Epidermal melanocyte (primary cell): ENCODE measurements around the gene TIAM2.
"Not testable (repeated sequence)": the region's sequence is repeated elsewhere in the genome, so short reads cannot be mapped to it uniquely, and the experiment has no call there.

Experiments used
- DNase-seq: peaks from one replicate; pipeline ENCODE4 v3.0.0; 2011; ENCODE audit warnings: low spot score; ENCODE audit not compliant: insufficient read length

The TIAM2 gene

DNA sequence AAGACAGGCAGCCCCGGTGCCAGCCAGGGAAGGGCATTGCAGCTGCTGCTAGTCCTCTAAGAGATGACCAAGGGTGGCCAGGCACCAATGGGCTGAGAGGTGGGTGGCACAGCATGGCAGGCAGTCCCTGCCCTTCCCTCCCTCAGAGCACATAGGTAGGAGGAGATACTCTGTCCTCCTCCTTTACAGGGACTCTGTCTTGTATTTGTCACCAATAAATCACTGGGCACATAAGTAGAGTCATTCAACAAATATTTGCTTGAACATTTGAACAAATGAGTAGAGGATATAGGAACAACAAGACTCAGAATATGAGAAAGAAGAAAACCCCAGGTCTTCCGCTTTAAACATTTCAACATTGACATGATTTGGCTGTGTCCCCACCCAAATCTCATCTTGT lies 199.3 kb downstream of the TIAM2 start:
- no peak for DNase-seq

DNA sequence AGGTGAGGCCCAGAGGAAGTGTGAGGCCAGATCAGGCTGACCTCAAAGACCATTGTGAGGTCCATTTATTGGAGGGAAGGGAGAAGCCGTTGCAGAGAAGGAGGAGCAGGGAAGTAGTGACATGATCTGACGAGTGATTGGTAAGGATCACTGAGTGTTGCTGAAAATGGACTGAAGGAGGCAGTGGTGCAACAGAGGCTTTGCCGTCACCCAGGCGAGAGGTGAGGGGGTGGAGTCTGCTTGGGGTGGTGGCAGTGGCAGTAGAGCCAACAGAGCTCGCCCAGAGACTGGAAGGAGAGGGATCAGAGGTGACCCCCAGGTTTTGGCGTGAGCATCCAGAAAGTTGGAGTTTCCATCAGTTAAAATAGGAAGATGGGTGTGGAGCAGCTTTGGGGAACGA lies 200.8 kb downstream of the TIAM2 start:
- DNase-seq, result no peak

DNA sequence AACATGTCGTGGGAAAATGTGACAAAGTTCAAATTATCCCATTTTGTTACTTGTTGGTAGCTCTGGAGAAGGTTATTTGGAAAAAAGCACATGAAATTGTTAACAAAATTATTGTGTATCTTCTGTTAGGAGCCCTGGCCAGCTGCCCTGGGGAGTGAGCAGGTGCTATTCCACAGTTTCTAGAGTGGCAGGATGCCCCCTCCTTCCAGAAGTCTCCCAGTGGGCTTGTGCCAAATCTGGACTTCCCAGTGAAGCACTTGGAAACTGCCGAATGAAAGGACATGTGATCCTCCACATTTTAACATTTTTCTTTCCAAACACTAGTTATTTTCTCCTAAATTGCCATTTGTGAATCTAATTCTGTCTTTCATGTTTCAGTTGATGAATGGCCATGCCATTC lies 201.8 kb downstream of the TIAM2 start:
- DNase-seq, result no peak

DNA sequence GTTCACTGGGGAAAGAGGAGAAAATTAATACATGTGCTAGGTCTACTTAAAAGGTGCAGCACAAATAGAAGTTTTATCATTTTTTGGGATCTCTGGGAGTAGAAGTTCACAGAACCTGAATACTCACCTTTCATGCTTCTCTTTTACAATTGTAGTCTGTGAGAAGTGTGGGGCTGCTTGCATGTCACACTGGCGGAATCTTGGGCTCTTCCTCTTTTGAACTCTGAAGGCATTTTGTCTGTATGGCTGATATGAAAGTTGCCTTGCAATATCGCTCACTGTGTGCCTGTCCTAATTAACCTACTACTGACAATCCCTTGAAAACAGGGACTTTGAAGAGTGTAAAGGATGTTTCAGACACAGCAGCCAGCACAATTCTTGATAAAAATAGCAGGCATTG lies 202.8 kb downstream of the TIAM2 start:
- no peak for DNase-seq

DNA sequence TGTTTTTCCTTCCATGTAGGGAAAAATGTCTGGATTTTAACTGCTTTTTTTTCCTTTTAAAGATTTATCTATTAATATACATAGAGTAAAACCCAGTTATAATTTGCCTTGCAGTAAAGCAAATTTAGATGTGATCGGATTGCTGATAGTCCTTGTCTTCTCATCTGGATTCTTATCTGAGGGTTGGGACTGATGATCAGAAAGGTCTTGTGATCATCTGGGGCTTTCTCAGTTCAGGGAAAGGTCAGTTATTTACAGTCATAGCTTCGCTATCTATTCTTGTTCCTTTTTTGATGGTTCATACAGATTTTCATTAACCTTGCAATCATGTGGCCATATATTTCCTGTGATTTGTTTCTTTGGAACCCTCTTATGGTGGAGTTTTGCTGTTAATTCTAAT lies 204.9 kb downstream of the TIAM2 start:
- DNase-seq, result no peak

DNA sequence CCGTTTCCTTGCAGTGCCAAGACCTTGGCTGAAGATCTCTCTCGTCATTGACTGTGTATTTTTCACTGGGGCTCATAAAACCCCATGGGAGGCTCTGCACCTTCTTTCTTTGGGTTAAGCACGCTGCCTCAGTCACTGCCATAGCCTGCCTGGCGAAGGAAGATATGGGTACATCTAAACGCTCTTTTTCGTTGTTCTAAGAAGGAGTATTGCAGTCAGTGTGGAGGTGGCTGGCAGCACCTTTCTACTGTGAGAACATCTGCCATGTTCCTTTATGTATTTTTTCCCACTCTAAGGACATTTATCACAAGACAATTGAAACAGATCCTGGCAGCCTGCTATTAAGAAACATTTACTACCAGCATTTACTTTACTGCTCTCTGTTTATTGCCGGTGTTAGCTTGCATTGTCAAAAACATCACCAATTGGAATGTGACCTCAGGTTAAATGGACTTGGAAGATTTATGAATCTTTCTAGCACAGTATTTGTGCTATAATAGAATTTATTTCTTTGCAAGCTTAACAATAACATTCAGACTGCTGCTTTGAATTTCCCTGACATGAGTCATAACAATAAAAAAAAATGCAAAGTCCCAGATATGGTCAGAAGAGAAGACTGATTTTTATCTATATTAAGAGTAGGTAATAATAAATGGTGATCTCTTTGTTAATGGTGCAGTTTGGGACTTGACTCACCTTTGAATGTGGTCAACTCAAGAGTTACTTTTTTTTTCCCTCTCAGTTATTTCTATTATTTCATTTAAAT lies 206.5 kb downstream of the TIAM2 start:
- peak; percentile 55 for DNase-seq

DNA sequence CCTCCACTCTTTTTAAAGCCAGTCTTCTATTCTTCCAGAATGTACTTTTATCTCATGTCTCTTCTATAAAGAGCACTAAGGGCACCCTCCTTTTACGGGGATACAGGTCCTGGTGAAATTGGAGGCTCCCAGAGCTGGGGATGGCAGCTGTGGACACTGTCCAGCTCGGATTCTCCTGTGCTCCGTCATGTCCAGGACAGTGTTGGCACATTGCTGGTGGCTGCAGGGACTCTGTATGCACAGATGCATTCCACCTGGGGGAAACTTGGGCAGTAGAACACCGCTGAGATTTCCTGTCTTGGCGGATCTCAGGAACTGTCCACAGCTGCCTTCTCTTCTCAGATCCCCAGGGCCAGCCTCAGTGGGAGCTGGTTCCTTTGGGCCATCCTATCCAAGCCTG lies 212.1 kb downstream of the TIAM2 start:
- DNase-seq, result no peak

DNA sequence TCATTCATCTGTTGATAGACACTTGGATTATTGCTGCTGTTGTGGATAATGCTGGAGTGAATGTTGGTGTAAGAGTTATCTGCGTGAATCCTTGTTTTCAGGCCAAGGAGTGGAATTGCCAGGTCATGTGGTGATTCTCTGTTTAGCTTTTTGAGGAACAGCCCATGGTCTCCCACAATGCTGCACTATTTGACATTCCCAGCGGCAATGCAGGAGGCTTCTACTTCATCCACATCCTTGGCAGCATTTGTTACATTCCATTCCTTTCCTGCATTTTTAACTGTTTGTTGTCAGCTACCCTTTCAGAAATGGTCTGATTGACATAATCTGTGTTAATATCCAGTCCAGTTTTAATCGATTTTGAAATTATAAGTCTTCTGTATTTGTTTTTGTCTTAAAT lies 217.0 kb downstream of the TIAM2 start:
- DNase-seq, result no peak

DNA sequence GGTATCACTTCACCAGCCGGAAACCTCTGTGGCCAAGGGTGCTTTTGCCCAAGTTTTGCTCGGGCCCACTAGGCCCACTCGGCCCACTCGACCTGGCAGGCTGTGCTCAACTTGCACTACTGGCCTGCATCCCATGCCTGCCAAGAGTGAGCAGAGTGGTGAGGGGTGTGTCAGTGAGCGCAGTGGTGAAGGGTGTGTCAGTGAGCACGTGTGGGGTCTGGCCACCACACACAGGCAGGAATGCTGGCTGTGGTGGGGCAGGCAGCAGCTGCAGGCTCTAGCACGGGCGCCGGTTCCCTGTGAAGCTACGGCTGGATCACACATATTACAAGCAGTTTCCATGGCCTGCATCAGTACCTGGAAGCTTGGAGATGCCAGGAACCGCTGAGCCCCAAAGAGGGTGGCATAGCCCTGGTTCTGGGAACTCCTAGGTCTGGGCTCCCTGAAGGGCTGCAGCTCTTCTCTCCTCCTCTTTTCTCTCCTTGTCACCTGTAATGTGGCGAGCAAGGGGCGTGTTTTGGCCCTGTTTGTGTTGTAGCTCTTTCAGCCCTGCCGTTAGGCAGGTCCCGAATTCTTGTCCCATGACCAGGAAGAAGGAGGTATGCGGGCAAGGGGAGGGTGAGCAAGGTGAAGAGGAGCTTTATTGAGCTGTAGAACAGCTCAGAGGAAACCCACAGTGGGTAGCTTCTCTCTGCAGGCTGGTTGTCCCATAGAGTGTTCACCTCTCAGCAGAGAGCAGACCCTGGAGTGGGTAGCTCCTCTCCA lies 217.7 kb downstream of the TIAM2 start:
- no peak for DNase-seq

DNA sequence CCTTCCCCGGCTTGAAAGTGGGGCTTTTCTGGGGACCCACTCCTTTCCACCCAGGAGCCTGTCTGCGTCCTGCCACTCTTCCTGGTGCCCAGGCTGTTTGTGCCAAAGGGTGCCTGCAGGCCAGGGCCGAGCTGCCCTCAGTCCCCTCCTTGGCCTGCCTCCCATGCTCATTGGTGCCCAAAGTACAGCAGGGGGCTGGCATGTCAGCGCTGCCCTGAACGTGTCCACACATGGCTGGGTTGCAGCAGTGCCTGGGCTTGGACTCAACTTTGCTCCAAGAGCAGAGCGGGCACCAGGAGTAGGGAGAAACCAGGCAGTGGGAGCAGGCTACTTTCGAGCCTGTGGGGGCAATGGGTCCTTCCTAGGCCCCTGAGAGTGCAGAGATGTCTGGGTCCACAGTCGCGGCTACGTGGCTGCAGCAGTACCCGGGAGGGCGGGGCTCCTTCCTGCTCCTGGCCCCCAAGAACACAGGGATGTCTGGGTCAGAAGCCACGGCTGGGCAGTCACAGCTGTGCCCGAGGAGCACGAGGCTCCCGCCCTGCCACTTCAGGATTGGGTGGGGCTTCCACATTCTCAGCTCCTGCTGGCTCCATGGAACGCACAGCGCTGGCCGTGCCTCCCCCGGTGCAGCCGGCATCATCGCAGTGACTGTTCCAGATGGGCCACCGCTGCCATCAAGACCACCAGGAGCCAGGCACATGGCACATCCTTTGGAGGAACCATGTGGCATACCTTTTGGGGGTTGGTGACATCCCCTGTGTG lies 218.7 kb downstream of the TIAM2 start:
- DNase-seq, result no peak

DNA sequence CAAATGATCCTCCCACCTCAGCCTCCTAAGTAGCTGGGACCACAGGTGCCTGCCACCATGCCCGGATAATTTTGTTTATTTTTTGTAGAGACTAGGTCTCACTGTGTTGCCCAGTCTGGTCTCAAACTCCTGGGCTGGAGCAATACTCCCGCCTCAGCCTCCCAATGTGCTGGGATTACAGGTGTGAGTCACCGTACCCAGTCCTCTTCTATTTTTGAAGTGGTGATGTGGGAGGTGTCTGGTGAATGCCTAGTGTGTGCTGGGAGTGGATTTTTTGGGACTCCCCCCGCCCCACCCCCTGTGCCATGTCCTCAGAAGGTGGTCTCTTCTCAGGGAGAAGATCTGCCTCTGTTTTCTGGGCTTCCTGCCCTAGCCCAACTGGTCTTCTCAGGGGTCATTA lies 220.8 kb downstream of the TIAM2 start:
- no peak for DNase-seq

DNA sequence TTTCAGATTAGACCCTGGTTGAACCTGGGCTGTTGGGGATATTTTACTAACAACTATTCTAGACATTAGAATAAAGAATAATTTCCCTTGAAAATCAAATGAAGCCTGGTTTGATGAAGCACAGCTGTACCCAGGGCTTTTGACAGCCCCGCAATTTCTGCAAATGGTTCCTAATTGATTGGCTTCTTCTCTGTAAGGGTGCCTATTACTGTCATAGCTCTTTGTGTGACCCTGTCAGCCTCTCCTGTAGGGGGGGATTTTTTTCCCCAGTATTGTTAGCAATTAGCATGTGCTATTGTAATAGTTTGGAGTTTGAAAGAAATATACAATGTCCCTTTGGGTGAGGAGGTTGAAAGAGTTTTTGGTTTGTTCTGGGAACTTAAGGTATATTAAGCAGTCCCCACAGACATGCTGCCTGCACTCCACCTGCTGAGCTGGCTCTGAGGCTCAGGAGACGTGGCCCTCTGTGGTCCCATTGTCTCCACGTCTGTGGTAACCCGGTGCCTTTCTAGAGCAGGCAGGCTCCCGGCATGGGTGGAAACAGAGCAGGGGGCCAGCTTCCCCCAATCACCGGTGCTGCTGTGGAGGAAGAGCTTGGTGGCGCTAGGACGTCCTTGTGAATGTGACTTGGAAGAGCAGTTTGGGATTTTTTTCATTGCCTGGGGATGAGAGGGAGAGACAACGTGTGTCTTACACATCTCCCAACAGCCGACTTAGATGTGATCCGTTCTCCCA lies 221.4 kb downstream of the TIAM2 start:
- no peak for DNase-seq

DNA sequence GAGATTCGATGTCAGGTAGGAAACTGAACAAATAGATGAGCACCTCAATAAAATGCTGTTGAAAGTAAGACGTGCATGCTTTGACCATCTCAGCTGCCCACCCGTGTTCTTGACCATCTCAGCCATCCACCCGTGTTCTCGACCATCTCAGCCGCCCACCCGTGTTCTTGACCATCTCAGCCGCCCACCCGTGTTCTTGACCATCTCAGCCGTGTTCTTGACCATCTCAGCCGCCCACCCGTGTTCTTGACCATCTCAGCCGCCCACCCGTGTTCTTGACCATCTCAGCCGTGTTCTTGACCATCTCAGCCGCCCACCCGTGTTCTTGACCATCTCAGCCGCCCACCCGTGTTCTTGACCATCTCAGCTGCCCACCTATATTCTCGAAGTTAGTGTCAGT lies 223.6 kb downstream of the TIAM2 start:
- not testable (repeated sequence) for DNase-seq

DNA sequence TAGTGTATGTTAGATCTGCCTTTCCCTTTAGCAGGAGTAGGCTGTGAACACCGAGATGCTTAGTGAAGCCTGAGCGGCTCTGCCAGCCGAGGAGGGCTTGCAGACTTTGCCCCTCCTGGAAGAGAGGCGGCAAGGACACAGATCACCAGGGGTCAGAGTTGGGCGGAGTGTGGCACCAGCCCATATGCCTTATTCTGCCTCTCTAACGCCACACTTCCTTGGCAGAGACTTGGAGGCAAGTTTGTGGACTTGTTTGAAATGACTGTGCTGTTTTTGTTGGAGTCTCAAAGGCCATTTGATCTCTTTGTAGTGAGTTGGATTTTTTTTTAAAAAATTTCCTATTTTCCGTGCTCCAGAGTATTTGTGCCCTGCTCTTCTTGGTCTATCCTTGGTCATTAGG lies 224.2 kb downstream of the TIAM2 start:
- DNase-seq, result no peak

DNA sequence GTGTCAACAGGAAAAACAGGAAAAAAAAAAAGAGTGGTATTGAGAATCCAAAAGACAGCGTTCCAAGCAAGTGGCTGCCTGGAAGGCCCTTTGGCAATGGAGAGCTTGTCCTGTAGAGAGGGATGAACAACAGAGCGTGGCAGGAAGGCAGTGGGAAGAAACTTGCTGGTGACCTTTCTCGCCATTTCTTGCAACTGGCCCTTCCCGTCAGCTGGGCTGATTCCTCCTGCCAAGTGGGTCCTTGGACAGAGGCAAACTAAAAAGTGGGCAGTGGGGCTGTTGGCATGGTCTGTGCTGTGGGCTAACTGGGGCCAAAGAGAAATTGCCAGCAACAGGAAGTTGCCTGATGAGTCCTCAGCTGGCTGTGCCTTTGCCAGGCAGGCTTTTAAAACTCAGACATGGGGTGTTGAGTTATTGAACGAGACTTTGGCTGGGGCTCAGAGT lies 224.8 kb downstream of the TIAM2 start:
- DNase-seq, result no peak

DNA sequence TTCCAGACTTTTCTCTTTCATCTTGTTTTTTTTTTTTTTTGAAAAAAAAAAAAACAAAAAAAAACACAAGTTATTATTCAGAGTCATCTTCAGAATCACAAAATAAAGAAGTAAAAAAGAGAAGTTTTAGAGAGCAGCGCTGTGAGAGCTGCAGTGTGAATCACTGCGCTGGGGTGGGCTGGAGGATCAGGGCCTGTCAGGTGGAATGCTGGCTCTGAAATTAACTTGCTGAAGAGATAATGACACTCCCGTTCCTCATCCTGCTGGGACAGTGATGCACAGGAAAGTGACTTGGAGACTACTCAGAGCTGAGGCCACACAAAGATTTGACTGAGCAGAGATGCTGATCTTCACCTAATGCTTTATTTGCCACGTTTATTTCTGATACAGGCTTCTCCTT lies 226.0 kb downstream of the TIAM2 start:
- DNase-seq, result no peak

DNA sequence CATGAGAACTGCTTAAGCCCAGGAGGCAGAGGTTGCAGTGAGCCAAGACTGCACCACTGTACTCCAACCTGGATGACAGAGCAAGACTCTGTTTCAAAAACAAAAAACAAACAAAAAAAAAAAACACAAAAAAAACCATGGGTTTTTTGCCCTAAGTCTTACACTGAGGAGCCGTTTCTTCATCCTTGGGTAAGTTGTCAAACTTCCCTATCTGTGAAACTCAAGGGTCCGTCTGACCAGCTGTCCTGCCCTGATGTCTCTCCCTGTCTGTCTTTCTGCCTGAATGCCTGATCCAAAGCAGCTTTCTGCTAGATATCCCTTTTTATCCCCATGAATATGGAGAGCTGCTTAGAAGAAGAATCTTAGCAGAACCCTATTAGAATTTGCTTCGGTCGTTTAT lies 227.4 kb downstream of the TIAM2 start:
- DNase-seq, result no peak

DNA sequence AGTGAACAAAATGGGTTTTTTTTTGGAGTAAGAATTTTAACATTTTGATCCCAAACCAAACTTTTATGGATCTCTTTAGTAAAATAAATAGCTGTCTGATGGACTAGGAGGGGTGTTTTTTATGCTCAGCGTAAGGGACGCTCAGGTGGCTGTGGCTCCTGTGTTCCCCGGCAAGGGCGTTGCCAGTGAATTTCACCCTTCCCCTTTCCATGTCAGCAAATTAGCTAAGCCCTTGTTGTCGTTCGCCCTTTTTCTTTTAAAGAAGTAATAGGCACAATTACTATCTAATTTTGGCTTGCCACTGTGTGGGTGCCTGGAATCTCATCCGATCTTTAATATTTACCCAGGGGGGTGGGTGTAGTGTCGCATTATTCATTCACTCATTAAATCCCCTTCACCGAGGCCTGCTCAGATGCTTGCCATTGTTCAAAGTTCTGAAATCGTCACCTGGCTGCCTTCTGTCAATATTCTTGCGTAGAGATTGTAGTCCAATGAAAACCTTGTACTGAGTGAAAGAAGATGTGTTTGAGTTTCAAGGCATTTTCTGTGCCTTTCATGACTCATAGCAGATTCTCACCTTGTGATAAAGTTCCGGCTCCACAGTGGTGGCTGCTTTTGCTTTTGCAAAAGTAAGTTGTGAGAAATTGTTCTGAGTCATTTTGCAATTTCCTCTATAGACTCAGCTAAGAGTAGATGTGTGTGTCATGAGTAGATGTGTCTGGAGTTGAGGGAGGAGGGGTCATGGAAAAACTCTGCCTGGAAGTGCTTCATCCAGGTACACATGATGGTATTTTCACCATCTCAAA lies 228.7 kb downstream of the TIAM2 start:
- no peak for DNase-seq

DNA sequence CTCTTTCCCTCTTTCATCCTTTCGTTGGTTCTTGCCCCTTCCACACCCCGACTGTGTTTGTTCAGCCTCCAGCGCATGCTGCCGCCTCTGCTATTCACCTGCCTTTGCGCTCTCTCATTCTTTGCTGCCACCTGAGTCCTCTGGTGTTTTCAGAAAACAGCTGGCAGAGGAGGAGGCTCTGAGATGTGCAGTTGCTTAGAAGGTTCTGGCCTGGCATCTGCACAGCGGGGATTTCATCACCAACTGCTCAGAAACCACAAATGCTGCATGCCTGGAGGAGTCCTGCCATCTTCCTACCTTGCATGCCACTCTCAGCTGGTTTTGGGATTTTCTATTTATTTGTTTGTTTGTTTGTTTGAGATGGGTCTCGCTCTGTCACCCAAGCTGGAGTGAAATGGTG lies 229.5 kb downstream of the TIAM2 start:
- DNase-seq, result no peak

DNA sequence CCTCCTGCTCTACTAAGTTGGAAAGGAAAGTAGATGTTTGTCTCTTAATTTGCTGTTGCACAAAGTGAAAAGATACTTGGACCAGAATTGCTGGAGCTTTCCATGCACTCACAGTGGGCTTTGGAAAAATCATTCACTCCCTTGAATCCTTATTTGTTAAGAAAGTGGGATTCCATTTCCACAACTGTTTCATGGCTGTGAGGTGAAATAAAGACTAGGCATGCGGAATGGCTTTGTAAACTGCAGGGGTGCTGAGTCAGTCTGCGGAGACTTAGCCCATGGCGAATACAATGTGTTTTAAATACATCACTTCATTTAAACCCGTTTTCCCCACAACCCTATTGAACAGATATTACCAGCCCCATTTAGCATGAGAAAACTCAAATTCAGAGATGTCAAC lies 231.9 kb downstream of the TIAM2 start:
- DNase-seq, result no peak
